Measurements from ENCODE around the gene MLEC.

Gene MLEC

GRCh38 chr12:120734210-120734609 is 47.3 kb downstream of the MLEC start:
- no peak for TF ChIP-seq CTCF (IDR thresholded peaks at IDR 0.05; ENCODE audit: low read depth, low read length)
- in situ Hi-C loops (cut with HindIII; ENCODE audit: low sequenced_read_pairs): no loop called here
- no peak overlapping the region for H3K4me3 ChIP-seq (ENCODE audit: low read depth, low read length)
- no peak for DNase-seq (ENCODE audit: low read depth, low spot score)

GRCh38 chr12:120735181-120735580 is 48.2 kb downstream of the MLEC start:
- in situ Hi-C loops (cut with HindIII; ENCODE audit: low sequenced_read_pairs): no loop called here
- no peak overlapping the region for H3K4me3 ChIP-seq (ENCODE audit: low read depth, low read length)
- no peak for TF ChIP-seq CTCF (IDR thresholded peaks at IDR 0.05; ENCODE audit: low read depth, low read length)
- no peak for DNase-seq (ENCODE audit: low read depth, low spot score)

DNA sequence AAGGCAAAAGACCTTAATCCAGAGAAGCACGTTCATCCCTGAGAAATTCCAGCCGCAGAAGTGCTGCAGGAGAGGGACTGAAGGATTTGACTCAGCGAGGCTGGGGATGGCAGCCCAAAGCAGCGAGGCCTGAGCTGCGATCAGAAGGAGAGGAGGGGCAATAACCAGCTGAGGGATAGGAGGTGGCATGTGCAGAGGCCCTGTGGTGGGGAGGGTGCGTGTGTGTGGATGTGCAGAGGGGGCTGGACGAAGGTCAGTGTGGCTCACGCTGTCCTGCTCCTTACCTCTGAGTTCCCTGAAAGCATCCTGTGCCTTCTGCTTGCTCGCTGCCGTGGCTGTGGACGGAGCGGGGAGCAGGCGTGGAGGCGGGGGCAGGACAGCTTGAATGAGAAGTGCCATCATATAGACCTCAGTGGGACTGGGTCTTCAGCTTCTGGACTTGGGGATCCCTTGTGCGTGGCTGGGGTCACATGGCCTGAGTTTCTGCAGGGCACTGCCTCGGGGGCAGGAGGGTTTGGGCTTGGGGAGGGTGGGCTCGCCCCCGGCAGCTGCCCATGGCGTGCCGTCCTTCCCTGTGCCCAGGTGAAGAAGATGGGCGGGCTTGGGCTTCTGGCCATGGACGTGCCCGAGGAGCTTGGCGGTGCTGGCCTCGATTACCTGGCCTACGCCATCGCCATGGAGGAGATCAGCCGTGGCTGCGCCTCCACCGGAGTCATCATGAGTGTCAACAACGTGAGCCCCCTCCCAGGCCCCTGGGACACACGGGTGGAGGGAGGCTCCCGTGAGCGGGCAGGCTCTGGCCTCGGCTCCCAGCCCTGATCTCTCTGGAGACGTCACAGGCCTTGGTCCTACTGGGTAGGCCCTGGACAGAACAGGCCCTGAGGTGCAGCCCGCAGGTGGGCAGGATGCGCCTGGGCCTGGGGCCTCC is 49.7 kb downstream of the MLEC start:
- no peak overlapping the region for H3K4me3 ChIP-seq (ENCODE audit: low read depth, low read length)
- no peak for TF ChIP-seq CTCF (IDR thresholded peaks at IDR 0.05; ENCODE audit: low read depth, low read length)
- no peak for DNase-seq (ENCODE audit: low read depth, low spot score)
- in situ Hi-C loops (cut with HindIII; ENCODE audit: low sequenced_read_pairs): no loop called here

DNA sequence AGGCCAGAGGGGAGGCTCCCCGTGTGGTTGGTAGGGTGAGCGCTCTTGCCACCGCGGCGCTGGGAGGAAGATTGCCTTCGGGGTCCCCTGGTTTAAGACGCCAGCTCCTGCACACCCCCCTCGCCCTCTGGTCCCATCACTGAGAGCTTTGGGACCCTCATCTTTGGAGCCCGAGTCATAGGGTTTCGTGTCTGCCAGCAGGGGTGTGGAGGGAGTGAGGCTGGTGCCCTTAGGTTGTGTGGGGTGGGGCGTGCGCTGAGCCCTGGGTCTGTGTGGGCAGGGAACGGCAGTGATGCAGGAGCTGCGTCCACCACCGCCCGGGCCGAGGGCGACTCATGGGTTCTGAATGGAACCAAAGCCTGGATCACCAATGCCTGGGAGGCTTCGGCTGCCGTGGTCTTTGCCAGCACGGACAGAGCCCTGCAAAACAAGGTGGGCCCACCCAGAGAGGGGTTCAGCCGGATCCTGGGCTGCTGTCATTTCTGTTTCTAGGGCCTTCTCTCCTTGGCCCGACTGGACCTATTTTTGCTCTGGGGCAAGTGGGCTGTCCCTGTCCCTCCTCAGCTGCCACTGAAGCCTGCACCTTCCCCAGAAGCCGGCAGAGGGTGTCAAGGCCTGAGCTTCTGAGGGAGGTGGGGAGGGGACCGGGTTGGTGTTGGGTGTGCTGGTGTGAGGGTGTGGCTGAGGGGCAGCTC is 50.8 kb downstream of the MLEC start:
- H3K4me3 ChIP-seq (ENCODE audit: low read depth, low read length): no peak overlapping the region
- peak; percentile 53 for TF ChIP-seq CTCF (IDR thresholded peaks at IDR 0.05; ENCODE audit: low read depth, low read length)
- no peak for DNase-seq (ENCODE audit: low read depth, low spot score)
- in situ Hi-C loops (cut with HindIII; ENCODE audit: low sequenced_read_pairs): no loop called here

DNA sequence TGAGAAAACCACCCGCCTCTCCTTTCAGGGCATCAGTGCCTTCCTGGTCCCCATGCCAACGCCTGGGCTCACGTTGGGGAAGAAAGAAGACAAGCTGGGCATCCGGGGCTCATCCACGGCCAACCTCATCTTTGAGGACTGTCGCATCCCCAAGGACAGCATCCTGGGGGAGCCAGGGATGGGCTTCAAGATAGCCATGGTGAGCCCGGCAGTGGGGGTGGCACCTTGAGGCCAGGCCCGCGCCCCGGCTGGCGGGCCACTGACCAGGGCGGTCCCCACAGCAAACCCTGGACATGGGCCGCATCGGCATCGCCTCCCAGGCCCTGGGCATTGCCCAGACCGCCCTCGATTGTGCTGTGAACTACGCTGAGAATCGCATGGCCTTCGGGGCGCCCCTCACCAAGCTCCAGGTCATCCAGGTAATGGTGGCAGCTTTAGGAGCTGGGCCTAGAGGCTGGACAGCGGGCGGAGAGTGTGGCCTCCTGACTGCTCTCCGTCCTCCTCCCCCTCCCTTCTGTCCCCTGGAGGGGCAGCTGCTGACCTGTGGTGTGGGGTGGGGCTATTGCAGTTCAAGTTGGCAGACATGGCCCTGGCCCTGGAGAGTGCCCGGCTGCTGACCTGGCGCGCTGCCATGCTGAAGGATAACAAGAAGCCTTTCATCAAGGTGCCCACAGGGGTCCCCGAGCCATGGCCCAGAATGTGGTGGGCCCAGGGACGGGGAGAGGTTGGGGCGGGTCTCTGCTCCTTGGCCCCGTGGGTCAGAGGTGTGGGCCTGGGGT is 51.5 kb downstream of the MLEC start:
- no peak for TF ChIP-seq CTCF (IDR thresholded peaks at IDR 0.05; ENCODE audit: low read depth, low read length)
- no peak for DNase-seq (ENCODE audit: low read depth, low spot score)
- in situ Hi-C loops (cut with HindIII; ENCODE audit: low sequenced_read_pairs): no loop called here
- H3K4me3 ChIP-seq (ENCODE audit: low read depth, low read length): no peak overlapping the region

DNA sequence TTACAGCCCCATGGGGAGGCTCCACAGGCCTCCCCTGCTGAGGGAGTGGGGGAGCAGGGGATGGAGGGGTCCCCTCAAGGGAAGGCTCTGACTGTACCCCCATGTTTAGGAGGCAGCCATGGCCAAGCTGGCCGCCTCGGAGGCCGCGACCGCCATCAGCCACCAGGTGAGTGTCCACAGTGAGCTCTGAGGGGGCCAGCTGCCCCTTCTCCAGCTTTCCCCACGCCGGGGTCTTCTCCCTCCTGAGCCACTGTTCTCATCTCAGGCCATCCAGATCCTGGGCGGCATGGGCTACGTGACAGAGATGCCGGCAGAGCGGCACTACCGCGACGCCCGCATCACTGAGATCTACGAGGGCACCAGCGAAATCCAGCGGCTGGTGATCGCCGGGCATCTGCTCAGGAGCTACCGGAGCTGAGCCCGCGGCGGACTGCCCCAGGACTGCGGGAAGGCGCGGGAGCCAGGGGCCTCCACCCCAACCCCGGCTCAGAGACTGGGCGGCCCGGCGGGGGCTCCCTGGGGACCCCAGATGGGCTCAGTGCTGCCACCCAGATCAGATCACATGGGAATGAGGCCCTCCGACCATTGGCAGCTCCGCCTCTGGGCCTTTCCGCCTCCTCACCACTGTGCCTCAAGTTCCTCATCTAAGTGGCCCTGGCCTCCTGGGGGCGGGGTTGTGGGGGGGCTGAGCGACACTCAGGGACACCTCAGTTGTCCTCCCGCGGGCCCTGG is 52.2 kb downstream of the MLEC start:
- in situ Hi-C loops (cut with HindIII; ENCODE audit: low sequenced_read_pairs): no loop called here
- no peak for TF ChIP-seq CTCF (IDR thresholded peaks at IDR 0.05; ENCODE audit: low read depth, low read length)
- H3K4me3 ChIP-seq (ENCODE audit: low read depth, low read length): no peak overlapping the region
- no peak for DNase-seq (ENCODE audit: low read depth, low spot score)

Data from astrocyte of the spinal cord (primary cell).